ENCODE results near the gene DAND5. TPM values are rescaled to one million over a fixed set of nuclear protein-coding genes. Genes with fewer than 3 reads are reported as not detected.

Gene DAND5, protein sequence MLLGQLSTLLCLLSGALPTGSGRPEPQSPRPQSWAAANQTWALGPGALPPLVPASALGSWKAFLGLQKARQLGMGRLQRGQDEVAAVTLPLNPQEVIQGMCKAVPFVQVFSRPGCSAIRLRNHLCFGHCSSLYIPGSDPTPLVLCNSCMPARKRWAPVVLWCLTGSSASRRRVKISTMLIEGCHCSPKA
- total RNA-seq: 0.10 TPM in 1 of 2 replicates, not detected in the other

GRCh38 chr19:12969292-12969988 is at the start of gene DAND5:
DAND5 (plus strand) TSS chr19:12969576; CDS start chr19:12969661, 85 bp downstream.
- intact Hi-C loops (cut with micrococcal nuclease): no loop called here

GRCh38 chr19:12921047-12921446 is 48.3 kb upstream of the DAND5 start:
- intact Hi-C loops (cut with micrococcal nuclease): no loop called here

DNA sequence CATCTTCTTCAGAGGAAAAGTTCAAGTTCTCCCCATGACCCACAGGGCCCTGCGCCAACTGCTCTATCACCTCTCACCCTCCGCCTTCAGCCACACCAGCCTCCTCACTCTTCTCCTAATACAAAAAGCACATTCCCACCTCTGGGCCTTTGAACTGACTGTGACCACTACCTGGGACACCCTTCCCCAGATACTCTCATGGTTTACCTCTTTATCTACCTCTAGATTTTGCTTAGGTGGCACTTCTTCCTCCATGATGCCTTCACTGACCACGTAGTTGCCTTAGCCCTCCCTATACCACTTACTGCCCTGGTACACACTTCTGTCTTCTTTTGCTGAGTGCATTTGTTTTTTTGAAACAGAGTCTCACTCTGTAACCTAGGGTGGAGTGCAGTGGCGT is 46.4 kb upstream of the DAND5 start:
- intact Hi-C loops (cut with micrococcal nuclease): no loop called here

- intact Hi-C loops (cut with micrococcal nuclease): no loop called here
These were observed 44.6 kb upstream of the DAND5 start for GRCh38 chr19:12924621-12925310.

- intact Hi-C loops (cut with micrococcal nuclease): loop anchor here (10.0 kb wide), 1 partner anchor 815 kb away; a partner anchor contains a TSS
These were observed 39.3 kb upstream of the DAND5 start for GRCh38 chr19:12930002-12930645.

DNA sequence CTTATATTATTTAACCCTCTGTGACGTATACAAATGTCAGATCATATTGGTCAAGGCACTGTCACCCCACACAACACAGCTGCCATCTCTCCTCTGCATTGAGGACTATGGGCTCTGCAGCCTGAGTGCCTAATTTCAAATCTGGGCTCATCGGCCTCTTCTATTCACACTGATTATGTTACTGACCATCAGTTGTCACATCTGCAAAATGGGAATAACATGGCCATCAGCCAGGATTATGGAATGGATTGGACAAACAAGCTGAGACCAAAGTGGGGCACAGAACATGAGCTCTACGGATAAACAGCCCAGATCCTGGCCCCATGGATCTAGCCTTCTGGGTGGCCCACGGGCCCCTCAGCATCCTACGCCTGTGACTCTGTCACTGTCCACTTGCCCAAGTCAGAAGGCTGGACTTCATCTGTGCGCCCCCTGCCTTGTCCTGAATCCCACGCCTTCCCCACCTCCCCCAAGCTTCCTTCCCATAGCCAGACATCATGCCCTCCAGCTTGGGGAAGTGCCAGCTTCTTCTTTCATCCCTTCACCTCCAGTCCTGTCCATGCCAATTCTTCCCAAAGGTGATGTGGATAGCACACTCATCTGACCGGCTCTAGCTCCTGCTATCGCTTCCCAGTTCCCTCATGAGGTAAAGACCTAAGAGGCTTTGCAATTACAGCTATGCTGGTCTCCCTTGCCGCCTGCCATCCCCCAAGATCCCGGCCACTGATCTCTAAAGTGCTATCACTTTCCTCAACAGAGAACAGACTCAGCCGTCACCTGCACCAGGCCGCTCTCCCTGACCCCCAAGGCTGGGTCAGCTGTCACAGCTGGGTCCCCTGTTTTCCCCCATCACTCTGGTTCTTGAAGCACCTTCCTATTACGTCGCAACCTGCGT is 36.7 kb upstream of the DAND5 start:
- intact Hi-C loops (cut with micrococcal nuclease): loop anchor here (1.0 to 10.0 kb wide), 9 partner anchors 13 to 812 kb away; partner anchors contain the start of genes GADD45GIP1, GCDH, GET3 and RAD23A

- intact Hi-C loops (cut with micrococcal nuclease): loop anchor here (1.0 to 10.0 kb wide), 9 partner anchors 12 to 811 kb away; partner anchors contain the start of genes GADD45GIP1, GCDH, GET3 and RAD23A
These were observed 35.9 kb upstream of the DAND5 start, which contains the start of gene FARSA for GRCh38 chr19:12933287-12934072. FARSA (minus strand) TSS chr19:12933711; CDS start chr19:12933696, 15 bp downstream.

DNA sequence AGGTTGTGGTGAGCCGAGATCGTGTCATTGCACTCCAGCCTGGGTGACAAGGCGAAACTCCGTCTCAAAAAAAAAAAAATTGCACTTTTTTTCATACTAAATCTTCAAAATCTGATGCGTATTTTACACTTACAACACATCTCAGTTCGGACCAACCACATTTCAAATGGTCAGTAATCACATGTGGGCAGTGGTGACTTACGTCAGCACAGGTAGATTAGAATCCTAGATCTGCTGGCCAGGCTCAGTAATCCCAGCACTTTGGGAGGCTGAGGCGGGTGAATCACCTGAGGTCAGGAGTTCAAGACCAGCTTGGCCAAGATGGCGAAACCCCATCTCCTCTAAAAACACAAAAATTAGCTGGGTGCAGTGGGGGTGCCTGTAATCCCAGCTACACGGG is 34.3 kb upstream of the DAND5 start:
- intact Hi-C loops (cut with micrococcal nuclease): loop anchor here (5.0 to 10.0 kb wide), 2 partner anchors 323 to 810 kb away; partner anchors contain the start of genes ZNF490 and ZNF791

DNA sequence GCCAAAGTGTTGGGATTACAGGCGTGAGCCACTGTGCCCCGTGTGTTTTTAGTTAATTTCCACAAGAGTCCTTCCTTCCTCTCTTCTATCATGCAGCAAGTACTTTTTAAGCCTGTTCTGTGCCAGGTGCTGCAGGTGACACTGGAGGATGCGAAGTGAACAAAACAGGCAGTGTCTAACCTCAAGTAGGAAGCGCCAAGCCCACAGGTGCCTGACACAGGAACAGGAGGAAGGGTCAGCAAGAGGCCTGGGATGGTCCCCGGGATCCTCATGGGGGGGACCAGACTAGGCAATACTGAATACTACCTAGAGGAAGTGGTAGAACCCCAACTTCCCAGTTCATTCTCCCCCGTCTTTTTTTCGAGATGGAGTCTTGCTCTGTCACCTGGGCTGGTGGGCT is 32.8 kb upstream of the DAND5 start:
- intact Hi-C loops (cut with micrococcal nuclease): loop anchor here (5.0 to 10.0 kb wide), 2 partner anchors 324 to 808 kb away; partner anchors contain the start of genes ZNF490 and ZNF791

DNA sequence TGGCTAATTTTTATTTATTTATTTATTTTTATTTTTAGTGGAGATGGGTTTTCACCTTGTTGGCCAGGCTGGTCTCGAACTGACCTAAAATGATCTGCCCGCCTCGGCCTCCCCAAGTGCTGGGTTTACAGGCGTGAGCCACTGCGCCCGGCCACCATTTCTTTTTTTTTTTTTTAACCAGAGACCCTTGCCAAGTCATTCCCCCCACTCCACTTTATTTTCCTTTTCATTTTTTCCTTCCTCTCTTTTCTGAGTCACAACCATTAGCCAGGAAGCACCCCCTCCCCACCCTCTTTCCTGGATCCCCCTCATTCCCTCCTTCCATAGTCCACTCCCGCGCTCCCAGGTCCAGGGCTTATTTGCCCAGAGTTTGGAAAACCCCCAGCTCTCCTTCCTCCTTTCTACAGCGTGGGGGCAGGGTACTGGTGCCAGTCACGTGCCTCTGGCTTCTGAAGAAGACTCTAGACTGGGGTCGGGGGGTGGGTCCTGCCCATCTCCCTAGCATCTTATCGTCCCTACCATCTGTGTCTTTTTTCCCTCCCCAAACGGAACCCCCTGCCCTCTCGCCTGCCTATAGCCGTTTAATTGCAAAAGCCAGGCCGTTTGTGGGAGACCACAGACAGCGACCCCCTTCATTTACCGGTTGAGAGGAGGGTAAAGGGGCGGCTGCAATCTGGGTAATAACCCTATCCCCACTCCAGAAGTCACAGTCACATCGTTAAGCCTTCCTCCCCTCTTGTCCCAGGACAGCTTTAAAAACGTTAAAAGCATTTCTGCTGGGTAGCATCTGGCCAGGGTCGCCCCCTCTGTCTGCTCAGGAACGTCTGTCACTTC is 32.1 kb upstream of the DAND5 start:
- intact Hi-C loops (cut with micrococcal nuclease): loop anchor here (5.0 to 10.0 kb wide), 2 partner anchors 325 to 807 kb away; partner anchors contain the start of genes ZNF490 and ZNF791

DNA sequence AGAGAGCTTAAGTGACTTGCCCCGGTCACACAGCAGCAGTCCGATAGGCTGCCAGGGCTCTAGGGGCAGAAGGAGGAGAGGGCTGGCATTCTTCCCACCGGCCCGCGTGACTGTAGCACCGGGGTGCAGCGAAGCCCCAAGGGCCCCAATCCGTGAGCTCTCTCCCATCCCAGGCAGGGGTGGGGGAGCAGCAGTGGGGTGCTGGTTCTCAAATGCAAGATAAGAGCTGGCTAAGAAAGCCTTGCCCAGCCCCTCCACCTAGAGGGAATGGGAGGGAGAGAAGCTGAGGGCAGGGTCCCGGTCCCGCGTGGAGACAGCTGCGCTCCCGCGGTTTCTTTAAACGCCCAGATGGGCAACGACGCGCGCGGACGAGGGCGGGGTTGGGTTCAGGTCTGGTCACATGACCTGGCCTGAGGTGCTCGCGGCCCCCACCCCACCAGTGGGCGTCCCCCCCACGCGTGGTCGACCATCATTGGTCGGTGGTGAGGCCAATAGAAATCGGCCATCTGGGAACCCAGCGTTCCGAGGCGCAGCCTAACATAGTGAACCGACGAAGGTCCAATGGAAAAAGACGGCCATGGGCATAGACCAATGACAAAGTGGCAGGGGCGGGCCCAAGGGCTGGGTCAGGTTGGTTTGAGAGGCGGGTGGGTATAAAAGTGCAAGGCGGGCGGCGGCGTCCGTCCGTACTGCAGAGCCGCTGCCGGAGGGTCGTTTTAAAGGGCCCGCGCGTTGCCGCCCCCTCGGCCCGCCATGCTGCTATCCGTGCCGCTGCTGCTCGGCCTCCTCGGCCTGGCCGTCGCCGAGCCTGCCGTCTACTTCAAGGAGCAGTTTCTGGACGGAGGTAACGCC is 31.2 kb upstream of the DAND5 start, which contains the start of gene CALR:
Gene CALR (plus strand): TSS at position 683 of the 852 bp plus-strand sequence. CDS start 71 bp downstream, at position 754.
- intact Hi-C loops (cut with micrococcal nuclease): loop anchor here (1.0 to 10.0 kb wide), 12 partner anchors 8 to 1563 kb away; partner anchors contain the start of genes GADD45GIP1, GCDH, GET3 and JUNB

DNA sequence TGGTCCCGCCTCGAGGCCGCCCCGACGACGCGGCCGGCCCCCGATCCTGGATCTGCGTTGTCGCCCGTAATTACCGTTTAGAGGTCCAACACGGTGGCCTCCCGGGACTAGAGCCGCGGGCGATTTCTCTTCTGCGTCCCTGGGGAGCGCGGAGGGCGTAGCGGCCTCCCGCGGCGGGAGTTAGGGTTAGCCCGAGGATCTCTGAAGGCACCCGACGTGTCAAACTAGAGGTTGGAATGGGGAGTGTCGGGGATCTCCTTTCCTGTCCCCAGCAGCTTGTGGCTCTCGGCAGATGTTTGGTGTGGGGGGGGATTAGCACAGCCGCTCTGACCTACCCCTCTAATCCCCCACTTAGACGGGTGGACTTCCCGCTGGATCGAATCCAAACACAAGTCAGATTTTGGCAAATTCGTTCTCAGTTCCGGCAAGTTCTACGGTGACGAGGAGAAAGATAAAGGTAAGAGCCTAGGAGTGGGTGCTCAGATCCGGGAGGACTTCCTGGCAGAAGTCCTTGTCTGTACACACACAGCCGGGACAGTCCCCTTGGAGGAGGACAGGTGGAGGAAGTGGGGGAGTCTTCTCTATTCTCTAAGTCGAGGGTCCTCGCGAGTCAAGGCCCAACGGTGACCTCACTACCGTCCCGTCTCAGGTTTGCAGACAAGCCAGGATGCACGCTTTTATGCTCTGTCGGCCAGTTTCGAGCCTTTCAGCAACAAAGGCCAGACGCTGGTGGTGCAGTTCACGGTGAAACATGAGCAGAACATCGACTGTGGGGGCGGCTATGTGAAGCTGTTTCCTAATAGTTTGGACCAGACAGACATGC is 30.4 kb upstream of the DAND5 start:
- intact Hi-C loops (cut with micrococcal nuclease): loop anchor here (1.0 to 10.0 kb wide), 12 partner anchors 7 to 1564 kb away; partner anchors contain the start of genes GADD45GIP1, GCDH, GET3 and JUNB

GRCh38 chr19:12939975-12940423 is 29.4 kb upstream of the DAND5 start:
- intact Hi-C loops (cut with micrococcal nuclease): loop anchor here (2.0 to 10.0 kb wide), 7 partner anchors 17 to 905 kb away; partner anchors contain the start of genes GADD45GIP1, GET3, JUNB and ZNF490

- intact Hi-C loops (cut with micrococcal nuclease): loop anchor here (10.0 kb wide), 1 partner anchor 904 kb away; no protein-coding TSS in a partner anchor
These were observed 28.5 kb upstream of the DAND5 start for GRCh38 chr19:12940897-12941296.

GRCh38 chr19:12943437-12944044 is 25.8 kb upstream of the DAND5 start:
- intact Hi-C loops (cut with micrococcal nuclease): loop anchor here (10.0 kb wide), 1 partner anchor 901 kb away; no protein-coding TSS in a partner anchor
